Fibroblast of skin of scalp (primary cell): ENCODE data around the gene SS18L1.
A peak's percentile ranks its signal among the peaks of the same experiment; 100 is the strongest.
"Not testable (repeated sequence)": the region's sequence is repeated elsewhere in the genome, so short reads cannot be mapped to it uniquely, and the experiment has no call there.

Experiments used
- DNase-seq: peaks from one replicate; pipeline ENCODE4 v3.0.0-alpha.2; 2013

Gene SS18L1

DNA sequence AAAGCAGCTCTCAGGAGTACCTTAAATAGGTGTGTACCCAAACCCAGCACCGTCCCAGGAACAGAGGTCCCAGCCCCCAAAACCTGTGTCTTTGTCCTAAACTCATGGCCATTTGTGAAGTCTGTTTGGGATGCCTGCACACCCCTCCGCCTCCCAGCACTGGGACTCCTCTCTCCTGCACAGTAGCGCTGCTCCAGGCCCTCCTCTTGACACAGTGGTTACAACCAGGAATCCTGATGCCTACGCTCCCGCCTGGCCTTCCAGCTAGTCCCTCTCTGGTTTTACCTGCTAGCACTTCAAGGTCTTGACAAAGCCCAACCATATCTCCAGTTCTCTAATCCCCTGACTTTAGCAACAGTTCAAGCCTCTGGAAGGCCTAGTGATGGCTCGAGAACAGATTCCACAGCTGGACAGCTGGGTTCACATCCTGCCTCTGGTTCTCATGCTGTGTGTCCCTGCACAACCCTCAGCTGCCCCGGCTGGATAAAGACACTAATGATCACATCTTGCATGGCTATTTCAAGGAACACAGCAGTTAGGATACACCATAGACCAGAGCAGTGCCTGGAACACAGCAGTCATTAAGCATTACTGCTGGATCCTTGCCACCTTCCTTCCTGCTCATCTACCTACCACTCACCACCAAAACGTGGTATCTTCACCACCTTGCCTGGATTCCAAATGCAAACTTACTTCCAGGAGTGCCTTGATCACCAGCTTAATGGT, 5.9 kb upstream of the SS18L1 start:
- DNase-seq, result no peak

DNA sequence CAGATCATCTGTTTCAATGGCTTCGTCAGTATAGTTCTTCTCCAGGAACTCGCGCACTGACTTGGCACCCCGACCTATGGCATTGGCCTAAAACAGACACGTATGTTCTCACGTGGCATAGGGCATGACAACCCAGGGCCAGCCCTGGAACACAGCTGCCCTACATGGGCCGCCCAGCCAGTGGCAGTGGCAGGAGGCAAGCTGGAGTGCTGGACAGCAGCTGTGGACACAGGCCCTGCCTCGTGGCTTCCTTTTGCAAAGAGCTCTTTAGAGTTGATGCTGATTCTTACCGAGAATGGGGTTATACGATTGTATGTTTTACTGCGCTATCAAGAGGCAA, 5.4 kb upstream of the SS18L1 start:
- no peak for DNase-seq

DNA sequence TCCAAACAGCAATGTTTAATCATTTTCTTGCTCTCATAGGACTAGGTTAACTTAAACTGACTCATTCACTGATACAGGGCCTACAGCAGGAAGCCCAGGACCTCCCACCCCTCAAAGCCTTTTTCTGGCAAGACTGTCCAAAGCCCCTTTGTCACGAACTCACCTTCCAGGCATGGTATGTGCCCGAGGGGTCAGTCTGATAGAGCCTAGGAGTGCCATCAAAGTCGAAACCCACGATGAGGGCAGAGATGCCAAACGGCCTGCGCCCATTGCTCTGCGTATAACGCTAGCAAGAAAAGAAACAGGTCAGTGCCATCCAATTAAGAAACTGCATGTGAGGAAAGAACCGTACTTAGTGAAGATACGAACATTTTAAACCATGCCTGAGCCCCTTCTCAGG, 4.7 kb upstream of the SS18L1 start:
- no peak for DNase-seq

DNA sequence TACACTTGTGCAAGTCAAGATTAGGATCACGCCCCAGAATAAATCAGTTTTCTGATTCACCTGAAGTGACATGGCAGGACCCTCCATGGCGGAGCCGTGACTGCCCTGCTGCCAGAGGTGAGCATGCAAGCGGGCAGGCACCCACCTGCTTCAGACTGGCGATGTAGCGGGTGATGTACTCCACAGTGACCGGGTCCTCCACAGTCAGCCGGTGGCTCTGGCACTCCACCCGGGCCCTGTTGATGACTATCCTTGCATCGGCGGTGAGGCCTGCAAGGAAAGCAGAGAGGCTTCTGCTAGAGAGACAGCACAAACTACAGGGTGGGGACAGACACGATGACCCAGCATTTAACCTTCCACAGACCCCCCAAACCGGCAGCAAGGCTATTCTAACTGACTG, 3.9 kb upstream of the SS18L1 start:
- DNase-seq, result no peak

DNA sequence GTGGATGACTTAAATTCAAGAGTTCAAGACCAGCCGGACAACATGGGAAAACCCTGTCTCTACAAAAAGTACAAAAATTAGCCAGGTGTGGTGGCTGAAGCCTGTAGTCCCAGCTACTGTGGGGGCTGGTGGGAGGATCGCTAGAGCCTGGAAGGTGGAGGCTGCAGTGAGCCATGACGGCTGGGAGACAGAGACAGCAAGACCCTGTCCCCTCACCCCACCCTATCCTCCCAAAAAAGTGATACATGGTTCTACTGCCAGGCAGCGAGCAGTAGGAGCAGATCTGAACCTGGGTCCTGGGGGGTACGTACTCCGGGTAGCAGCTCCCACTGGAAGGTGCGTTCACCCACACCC, 2.5 kb upstream of the SS18L1 start:
- no peak for DNase-seq

DNA sequence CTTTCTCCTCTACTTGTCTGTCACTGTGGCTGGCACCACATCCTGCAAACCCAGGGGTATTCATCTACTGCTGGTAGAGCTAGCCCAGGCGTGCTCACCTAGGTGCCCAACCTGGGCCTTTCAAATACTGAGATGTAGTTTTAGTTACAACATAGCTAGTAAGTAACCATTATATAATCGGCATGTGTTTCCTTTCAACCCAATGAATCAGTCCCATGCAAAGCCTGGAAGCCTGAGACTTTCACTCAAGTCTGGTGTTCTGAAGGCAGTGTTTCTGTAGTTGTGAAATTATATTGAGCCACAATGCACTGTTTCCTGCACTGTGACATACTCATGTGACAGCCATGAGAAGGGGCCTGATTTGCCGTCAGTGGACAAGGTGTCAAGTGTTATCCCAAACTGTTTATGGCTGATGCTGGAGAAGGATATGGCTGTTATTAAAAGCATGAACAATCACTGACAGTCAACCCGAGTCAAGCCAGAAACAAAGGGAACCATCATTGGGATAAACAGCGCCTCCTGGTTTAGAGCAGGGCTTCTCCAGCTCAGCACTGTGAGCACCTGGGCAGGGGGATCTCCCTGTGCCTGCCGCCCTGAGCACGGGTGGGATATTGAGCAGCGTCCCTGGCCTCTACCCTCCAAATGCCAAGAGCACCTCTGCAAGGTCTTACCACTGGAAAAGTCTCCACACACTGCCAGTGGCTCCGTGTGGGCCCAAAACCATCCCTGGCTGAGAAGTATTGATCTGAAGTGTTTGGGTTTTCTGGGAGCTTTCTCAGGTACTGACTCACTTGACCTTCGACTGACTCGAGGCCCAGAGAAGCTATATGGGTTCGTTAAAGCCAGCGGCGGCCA, 1.9 kb upstream of the SS18L1 start:
- peak; percentile 13 for DNase-seq

DNA sequence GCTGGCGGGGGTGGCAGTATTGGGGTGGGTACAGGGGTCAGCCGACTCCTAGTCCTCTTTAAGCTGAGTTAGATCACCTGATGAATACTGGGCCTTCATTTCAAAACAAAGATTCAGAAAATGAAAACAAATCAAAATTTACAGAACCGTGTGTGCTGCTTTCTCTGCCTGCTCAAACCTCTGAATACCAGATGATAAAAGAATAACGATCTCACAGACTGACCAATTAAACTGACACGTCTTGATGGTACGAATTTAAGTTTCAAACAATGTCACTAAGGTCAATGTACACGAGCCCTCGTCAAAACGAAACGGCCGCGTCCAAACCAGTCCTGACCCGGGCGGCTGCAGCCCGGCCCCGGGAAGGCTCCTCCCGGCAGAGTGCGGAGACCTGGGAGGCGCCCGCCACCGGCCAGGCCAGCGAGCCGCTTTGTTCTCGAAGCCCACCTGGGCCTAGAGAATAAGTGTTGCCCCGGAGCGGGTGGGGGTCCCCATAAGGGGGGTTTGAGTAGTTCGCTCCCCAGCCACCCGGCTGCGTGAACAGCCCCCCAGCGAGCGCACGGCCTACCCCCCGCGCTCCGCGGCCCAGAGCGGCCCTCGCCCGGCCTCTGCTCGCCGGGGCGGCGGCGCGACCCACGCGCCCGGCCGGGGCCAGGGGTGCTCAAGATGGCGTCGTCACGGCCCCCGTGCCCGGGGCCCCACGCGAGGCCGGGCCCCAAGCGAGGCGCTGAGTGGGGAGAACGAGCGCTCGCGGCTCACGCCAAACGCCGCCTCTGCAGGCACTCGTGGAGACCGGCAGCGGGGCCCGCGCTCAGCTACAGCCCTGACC, 1.1 kb upstream of the SS18L1 start:
- DNase-seq, result no peak

DNA sequence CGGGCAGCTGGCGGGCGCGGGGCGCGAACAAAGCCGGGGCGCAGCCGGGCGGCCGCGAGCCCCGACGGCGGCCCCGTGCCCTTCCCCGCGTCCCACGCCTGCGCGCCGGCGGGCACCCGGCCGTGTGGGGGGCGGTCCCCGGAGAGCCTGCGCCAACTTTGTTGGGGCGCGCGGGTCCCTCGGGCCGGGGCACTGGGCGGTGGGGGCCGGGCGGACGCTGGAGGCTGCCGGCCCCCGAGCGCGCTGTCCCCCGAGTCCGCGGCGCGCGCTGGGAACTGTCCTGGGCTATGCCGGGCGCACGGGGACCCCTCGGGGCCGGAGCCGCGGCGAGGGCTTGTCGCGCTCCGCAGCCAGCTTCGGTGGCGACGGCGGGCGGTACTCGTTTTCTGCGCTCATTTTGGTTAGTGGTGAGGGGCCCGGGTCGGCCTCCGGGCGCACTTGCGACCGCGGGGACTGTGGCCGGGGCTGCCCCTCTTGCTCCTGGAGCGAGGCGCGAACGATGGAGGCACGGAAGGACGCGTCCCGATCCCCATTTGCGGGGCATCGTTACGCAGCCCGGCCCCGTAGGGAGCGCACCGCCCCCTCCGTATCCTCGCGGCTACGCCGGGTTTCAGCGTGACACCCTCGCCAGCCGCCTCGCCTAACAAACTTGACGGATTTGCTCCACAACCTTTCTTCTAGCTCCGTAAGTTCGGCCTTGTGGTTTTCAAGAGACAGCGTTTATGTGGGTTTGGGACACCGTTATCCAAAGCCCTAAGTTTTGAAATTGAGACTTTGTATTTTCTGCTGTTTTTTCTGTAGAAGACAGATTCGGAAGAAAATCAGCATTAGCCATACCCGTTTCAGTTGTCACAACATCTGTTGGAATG, 622 bp downstream of the SS18L1 start:
- peak; percentile 52 for DNase-seq

DNA sequence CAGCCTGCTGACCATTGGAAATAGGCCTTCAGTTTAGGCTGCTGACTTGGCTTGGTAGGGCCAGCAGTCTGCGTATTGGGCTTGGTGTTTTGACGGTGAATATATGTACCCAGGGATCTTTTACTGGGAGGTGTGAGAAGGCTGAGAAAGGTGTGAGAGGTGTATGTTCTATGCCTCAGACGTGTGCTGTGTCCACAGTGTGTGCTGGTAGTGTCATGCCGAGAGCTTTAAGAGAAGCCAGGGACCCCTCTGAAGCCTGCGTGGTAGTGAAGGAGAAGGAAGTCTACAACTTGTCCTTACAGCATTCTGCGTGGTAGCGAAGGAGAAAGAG, 2.1 kb downstream of the SS18L1 start:
- no peak for DNase-seq

DNA sequence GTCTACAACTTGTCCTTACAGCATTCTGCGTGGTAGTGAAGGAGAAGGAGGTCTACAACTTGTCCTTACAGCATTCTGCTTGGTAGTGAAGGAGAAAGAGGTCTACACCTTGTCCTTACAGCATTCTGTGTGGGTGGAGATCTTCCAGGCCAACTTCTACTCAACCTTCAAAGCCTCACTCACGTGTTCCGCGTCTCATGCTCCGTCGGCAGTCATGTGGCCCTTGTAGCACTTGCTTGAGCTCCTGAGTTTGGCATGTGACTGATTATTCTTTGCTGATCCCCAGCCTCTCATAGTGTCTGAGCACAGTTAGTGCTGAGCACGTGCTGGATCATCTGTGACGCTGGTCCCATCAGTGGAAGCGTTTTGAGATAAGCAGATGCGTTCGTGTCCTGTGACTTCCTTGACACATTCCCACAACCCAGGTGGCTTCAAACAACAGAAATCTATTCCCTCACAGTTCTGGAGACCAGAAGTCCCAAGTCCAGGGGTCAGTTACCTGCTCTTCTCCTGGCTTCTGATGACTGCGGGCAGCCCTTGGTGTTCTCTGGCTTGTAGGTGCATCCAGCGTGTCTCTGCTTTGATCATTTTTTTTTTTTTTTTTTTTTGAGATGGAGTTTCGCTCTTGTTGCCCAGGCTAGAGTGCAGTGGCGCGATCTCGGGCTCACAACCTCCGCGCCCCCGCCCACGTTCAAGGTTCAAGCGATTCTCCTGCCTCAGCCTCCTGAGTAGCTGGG, 2.6 kb downstream of the SS18L1 start:
- no peak for DNase-seq

DNA sequence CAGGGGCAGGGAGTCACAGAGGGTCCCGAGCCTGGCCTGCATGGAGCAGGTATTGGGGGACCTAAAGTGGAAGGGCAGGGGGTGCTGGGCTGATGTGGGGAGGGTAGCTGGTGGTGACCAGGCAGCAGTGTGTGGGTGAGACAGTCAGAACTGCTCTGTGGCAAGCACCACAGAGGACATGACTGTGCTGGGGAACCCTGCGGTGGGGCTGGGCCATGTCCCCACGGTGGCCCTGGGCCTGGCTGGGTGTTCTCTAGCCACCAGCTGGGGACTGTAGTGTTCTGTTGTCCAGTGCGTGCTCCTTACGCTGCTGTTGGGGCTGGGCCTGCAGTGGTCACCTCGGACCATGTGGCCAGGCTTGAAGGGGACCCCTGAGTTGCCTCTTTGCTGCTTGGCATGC, 3.6 kb downstream of the SS18L1 start:
- no peak for DNase-seq

DNA sequence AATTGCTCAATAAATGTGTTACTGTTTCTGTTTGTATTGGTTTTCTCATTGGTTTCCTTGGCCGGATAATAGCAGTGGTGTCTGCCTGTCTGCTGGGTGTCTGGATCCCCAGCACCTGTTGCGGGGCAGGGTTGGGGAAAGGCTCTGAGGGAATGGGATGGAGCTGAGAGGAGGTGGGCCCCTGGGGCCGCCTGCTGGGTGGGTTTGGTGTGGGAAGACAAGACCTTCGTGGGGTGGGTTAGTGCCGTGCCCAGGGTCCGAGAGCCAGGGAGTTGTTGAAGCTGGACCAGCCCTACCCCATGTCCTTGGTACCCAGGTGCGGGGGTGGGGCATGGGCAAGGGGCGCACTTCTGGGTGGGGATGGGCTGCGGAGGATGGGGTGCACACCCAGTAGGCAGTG, 4.0 kb downstream of the SS18L1 start:
- DNase-seq, result no peak

DNA sequence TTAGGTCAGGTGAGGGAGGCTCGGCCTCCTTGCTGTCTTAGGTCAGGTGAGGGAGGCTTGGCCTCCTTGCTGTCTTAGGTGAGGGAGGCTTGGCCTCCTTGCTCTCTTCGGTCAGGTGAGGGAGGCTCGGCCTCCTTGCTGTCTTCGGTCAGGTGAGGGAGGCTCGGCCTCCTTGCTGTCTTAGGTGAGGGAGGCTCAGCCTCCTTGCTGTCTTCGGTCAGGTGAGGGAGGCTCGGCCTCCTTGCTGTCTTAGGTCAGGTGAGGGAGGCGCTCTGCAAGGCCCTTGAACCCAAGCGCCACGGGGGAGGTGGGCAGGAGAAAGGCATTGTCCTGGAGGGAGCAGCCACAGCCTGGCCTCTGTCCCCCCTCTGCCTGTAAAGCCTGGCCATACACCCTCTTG, 4.8 kb downstream of the SS18L1 start:
- not testable (repeated sequence) for DNase-seq

DNA sequence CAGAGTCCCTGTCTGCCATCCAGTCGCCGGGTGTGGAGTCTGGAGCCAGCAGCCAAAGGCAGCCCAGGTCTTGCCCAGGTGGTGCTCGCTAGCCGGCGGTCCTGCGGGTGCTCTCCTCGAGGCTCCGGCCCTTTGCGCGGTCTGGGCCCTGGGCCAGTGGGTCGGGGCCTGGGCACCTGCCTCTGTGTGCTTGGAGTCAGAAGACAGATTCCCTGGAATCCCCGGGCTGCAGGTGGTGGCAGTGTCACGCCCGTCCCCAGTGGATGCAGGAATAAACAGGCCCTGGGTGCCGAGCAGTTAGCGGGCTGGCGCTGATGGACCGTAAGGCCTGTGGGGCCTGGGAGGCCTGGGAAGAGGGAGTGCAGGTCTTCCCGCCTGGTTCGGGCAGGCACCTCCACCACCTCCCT, 5.3 kb downstream of the SS18L1 start:
- DNase-seq, result no peak

DNA sequence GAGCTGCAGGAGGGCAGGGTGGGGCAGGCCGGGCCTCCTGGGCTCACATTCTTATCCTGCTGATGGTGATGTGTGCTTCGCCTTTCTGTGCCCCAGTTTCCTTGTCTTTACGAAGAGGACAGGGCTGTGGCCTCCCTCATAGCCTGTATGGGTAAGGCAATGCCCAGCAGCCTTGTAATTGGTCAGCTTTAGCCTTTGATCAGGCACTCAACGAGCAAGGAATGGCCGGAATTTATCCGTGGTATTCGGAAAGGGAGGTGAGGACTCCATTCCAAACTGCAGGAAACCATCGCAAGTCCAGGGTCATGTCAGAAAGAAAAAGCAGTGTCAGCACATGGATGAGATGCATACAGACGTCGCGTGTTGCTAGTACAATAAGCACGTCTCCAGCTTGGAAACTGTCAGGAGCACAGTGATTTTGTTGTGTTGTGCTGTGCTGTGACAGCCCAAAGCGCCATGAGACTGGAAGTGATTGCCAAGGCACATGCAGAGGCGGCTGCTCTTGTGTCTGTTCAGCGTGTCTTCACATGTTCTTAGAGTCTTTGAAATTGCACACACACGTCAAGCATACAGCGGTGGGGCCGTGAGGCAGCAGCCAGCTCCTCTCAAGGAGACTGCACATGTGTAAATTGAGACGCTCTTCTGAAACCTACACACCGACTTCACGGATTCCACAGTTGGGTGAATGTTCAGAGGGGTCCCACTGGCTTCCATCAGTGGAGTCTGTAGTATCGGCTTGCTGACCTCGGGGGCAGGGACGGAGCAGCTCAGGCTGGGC, 6.2 kb downstream of the SS18L1 start:
- peak; percentile 46 for DNase-seq

DNA sequence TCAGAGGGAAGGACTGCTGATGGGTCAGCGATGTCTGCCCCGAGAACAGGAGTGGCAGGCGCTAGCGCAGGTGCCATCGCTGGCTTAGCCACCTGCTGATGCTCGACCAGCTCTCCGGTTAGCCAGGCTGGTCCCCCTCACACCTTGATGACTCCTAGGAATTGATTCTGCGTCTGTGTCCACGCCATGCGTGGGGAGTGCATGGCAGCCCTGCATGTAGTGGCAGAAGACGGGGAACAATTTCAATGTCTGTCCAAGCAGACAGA, 6.7 kb downstream of the SS18L1 start:
- DNase-seq, result no peak

DNA sequence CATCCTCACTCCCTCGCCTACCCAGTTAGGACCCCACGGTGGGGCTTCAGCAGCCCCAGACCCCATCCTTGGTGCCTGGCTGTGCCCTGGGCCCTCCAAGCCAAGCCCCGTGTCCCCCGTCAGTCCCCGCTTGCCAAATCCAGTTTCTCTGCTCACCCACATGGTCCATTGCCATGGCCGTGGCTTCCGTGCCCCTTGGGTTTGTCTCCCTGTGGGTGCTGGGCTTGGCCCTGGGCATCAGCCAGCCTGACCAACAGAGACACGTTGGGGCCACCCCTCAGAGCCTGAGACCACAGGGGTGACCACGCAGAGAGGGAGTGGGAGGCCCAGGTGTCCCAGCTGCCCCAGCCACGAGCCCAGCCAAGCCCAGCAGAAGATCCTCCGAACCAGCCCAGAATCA, 7.7 kb downstream of the SS18L1 start:
- no peak for DNase-seq

DNA sequence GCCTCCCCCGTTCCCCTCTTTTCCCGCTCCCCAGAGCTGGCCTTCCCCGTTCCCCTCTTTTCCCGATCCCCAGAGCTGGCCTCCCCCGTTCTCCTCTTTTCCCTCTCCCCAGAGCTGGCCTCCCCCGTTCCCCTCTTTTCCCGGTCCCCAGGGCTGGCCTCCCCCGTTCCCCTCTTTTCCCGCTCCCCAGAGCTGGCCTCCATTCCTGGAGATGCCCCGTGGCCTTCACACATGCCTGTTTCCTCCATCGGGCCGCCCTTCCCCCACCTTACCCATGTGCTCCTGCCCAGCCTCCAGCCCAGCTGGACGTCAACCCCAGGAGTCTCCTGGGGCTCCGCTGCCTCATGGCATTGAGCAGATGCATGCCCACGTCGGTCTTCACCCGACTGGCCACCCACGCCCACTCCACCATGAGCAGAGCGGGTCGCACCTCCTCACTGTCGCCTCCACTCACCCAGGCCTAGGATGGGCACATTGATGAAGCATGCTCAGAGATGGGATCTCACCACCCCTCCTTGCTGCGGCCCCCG, 8.3 kb downstream of the SS18L1 start:
- DNase-seq, result no peak

DNA sequence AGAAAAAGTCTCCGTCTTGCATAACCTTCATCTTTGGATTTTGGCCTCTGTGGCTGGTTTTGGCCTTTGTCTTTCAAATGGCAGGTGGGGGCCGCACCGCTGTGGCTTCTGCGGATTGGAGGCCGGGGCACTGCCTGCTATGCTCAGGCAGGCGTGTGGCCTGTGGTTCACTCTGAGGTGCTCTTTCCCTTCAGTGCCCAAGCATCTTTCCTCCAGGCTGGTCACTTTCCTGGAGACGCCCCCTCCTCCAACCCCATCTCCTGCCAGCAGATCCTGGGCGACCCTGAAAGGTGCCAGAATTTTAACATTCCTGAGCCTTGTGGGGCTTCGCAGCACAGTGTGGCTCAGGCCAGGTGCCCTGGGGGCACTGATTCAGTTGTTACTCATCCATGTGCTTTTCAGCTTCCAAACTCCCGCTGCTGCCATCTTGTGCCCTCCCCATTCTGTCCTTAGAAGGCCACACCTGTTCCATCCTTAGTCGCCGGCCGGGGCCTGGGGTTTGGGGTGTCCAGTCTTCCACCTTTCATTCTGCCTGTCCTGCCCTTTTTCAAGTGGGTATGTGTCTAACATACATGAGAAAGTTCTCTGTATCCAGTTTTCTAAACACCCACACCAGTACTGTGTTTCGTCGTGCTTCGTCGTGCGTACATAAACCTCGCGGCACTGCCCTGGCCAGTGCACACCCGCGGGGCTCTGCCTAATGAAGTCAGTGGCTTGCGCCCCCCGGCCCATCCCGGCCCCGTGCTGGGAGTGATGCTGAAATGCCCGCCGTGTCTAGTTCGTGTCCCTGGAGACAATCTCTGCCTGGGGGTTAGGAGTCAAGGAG, 12.1 kb downstream of the SS18L1 start:
- no peak for DNase-seq

DNA sequence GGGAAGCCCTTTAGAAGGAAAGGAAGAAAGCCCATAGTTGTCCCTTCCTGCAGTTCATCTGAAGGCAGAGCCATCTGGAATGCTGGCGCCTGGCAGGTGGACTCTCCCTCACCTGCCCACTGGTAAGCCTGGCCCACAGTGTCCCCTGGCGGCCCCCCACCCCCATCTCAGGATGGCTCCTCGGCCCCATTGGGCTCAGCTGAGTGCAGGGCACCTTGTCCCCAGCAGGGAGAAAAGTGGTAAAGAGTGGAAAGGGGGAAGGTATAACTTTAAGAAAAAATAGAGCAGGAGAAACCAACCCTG, 12.6 kb downstream of the SS18L1 start:
- DNase-seq, result no peak
